HL-60 (cell line): Measurements from ENCODE around the gene ZSWIM4.

Source experiments
- DNase-seq, 2 experiments: peaks; one replicate each; pipeline ENCODE4 v3.0.0-alpha.2; 2010 to 2020; ENCODE audit warnings: low read depth in 1 of 2, low spot score in 1 of 2
- H3K27ac ChIP-seq: fragments of 250-450 bp; sonication (Bioruptor Pico); replicated peaks from 2 replicates; pipeline ENCODE4 v1.5.1; 2020; ENCODE audit warnings: mild to moderate bottlenecking, moderate library complexity
- H3K27me3 ChIP-seq: fragments of 250-450 bp; sonication (Bioruptor Pico); 2 replicates; pipeline ENCODE4 v1.5.1; 2021; ENCODE audit warnings: mild to moderate bottlenecking, moderate library complexity; ENCODE audit not compliant: insufficient read depth, poor library complexity, severe bottlenecking
- H3K4me3 ChIP-seq: replicated peaks from 2 replicates; pipeline ENCODE4 v1.5.1; 2011; ENCODE audit warnings: mild to moderate bottlenecking, control low read depth, low read length; ENCODE audit not compliant: insufficient read depth
- GABPA ChIP-seq: IDR thresholded peaks from 2 replicates; pipeline ENCODE4 v1.6.1; 2012; ENCODE audit warnings: low read depth
- POLR2AphosphoS5 ChIP-seq: IDR thresholded peaks from 2 replicates; pipeline ENCODE4 v1.6.1; 2012; ENCODE audit warnings: low read depth
- SPI1 ChIP-seq: IDR thresholded peaks from 2 replicates; pipeline ENCODE4 v1.6.1; 2012; ENCODE audit warnings: low read depth, mild to moderate bottlenecking, borderline replicate concordance
- TF ChIP-seq, protein P1 (sequence below): IDR thresholded peaks from 2 replicates; pipeline ENCODE4 v1.6.1; 2012; ENCODE audit warnings: low read depth; ENCODE audit not compliant: insufficient replicate concordance
- TF ChIP-seq, protein P2 (sequence below): IDR thresholded peaks from one replicate; pipeline ENCODE4 v1.5.1; 2011; ENCODE audit warnings: low read length, control low read depth, inconsistent platforms; ENCODE audit not compliant: insufficient read depth

ZSWIM4 gene

GRCh38 chr19:13824703-13825102 lies 29.5 kb downstream of the ZSWIM4 start:
- DNase-seq = no peak
- H3K27ac ChIP-seq = no peak overlapping the region
- H3K4me3 ChIP-seq = no peak overlapping the region
- no peaks in the 10 kb centered on the region for H3K27me3 ChIP-seq
- TF ChIP-seq GABPA = no peak
- TF ChIP-seq POLR2AphosphoS5 = no peak
- TF ChIP-seq, protein P1, sequence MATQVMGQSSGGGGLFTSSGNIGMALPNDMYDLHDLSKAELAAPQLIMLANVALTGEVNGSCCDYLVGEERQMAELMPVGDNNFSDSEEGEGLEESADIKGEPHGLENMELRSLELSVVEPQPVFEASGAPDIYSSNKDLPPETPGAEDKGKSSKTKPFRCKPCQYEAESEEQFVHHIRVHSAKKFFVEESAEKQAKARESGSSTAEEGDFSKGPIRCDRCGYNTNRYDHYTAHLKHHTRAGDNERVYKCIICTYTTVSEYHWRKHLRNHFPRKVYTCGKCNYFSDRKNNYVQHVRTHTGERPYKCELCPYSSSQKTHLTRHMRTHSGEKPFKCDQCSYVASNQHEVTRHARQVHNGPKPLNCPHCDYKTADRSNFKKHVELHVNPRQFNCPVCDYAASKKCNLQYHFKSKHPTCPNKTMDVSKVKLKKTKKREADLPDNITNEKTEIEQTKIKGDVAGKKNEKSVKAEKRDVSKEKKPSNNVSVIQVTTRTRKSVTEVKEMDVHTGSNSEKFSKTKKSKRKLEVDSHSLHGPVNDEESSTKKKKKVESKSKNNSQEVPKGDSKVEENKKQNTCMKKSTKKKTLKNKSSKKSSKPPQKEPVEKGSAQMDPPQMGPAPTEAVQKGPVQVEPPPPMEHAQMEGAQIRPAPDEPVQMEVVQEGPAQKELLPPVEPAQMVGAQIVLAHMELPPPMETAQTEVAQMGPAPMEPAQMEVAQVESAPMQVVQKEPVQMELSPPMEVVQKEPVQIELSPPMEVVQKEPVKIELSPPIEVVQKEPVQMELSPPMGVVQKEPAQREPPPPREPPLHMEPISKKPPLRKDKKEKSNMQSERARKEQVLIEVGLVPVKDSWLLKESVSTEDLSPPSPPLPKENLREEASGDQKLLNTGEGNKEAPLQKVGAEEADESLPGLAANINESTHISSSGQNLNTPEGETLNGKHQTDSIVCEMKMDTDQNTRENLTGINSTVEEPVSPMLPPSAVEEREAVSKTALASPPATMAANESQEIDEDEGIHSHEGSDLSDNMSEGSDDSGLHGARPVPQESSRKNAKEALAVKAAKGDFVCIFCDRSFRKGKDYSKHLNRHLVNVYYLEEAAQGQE = no peak
- TF ChIP-seq, protein P2, sequence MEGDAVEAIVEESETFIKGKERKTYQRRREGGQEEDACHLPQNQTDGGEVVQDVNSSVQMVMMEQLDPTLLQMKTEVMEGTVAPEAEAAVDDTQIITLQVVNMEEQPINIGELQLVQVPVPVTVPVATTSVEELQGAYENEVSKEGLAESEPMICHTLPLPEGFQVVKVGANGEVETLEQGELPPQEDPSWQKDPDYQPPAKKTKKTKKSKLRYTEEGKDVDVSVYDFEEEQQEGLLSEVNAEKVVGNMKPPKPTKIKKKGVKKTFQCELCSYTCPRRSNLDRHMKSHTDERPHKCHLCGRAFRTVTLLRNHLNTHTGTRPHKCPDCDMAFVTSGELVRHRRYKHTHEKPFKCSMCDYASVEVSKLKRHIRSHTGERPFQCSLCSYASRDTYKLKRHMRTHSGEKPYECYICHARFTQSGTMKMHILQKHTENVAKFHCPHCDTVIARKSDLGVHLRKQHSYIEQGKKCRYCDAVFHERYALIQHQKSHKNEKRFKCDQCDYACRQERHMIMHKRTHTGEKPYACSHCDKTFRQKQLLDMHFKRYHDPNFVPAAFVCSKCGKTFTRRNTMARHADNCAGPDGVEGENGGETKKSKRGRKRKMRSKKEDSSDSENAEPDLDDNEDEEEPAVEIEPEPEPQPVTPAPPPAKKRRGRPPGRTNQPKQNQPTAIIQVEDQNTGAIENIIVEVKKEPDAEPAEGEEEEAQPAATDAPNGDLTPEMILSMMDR = no peak
- TF ChIP-seq SPI1 = no peak

DNA sequence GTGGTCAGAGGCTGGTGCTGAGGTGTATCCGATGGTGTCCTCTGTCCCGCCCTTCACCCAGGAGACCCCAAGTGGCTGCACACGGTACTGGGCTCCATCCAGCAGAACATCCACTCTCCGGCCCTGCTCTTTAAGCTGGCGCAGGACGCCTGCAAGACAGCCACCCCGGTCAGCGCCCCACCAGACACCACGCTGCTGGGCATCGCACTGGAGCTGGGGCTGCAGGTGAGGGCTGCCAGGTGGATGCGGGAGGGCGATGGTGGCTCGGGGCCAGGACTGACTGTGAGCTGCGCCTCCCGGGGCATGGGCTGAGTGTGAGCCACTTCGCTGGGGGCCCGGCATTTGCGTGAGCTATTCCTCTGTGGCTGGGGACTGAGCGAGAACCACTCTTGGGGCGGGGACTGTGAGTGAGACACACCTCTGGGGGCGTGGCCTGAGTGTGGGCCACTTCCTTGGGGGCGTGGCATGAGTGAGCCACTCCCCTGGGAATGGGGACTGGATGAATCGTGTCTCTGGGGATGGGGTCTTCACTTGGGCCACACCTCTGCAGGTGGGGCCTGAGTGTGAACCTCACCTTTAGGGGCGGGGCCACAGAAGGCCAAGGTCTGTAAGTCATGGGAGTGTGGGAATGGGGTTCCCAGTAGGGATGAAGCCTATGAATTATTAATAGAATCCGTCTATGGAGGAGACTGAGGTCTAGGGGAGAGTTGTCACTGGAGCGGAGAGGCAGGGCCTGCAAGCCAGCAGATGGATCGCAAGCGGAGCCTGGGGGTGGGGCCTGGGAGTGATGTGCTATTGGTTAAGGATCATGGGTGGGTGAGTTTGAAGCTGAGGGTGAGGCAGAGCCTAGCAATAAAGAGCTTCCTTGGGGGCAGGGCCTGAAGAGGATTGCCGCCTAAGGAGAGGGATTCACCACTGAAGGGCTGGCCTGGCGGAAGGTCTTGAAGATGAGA lies 30.5 kb downstream of the ZSWIM4 start:
- H3K4me3 ChIP-seq = no peak overlapping the region
- no peak for DNase-seq

DNA sequence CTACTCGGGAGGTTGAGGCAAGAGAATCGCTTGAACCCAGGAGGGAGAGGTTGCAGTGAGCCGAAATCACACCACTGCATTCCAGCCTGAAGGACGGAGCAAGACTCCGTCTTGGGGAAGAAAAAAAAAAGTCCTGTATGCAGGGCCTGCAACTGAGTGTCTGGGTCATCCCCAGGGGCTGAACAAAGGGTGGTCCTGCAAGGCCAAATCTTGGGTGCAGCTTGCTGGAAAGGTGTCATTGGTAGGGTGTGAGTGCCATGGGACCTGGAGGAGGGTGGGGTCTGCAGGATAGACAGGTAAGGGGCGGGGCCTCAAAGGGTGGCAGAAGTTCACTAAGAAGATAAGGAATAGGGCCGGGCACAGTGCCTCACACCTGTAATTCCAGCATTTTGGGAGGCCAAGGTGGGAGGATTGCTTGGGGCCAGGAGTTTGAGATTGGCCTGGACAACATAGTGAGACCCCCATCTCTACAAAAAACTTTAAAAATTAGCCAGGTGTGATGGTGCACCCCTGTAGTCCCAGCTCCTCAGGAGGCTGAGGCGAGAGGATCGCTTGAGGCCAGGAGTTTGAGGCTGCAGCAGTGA lies 31.5 kb downstream of the ZSWIM4 start:
- H3K27me3 ChIP-seq = no peaks in the 10 kb centered on the region
- no peak for DNase-seq
- no peak for TF ChIP-seq POLR2AphosphoS5
- TF ChIP-seq, protein P1 = no peak
- TF ChIP-seq GABPA = no peak
- TF ChIP-seq, protein P2 = no peak
- TF ChIP-seq SPI1 = no peak
- H3K27ac ChIP-seq = no peak overlapping the region
- no peak overlapping the region for H3K4me3 ChIP-seq

More for the DNA sequence above, 30.5 kb downstream of the ZSWIM4 start:
- TF ChIP-seq, protein P1 = no peak
- no peak for TF ChIP-seq GABPA
- TF ChIP-seq, protein P2 = no peak
- TF ChIP-seq SPI1 = no peak
- TF ChIP-seq POLR2AphosphoS5 = no peak
- H3K27me3 ChIP-seq = no peaks in the 10 kb centered on the region
- H3K27ac ChIP-seq = no peak overlapping the region
